A673 (cell line): Measurements from ENCODE around the gene OSBPL8.

Experiments used
- CTCF ChIP-seq: fragments of 300-800, 200-600 bp; sonication (generic); conservative IDR thresholded peaks from 2 replicates; pipeline ENCODE4 v1.5.1; 2017; ENCODE audit warnings: low read depth, mild to moderate bottlenecking, antibody characterized with exemption, low read length, moderate library complexity, mixed read lengths
- EZH2 ChIP-seq: fragments of 200-600 bp; sonication (generic); IDR thresholded peaks from 2 replicates; pipeline ENCODE4 v1.6.1; 2017; ENCODE audit warnings: borderline replicate concordance, low read depth, mild to moderate bottlenecking, mixed read lengths, antibody characterized with exemption, low read length; ENCODE audit not compliant: poor library complexity, severe bottlenecking

GRCh38 chr12:76537923-76538322, 21.6 kb downstream of the OSBPL8 start:
- TF ChIP-seq CTCF (no peak), EZH2 (no peak)
